Measurements from ENCODE around the gene ARHGAP6.

DNA sequence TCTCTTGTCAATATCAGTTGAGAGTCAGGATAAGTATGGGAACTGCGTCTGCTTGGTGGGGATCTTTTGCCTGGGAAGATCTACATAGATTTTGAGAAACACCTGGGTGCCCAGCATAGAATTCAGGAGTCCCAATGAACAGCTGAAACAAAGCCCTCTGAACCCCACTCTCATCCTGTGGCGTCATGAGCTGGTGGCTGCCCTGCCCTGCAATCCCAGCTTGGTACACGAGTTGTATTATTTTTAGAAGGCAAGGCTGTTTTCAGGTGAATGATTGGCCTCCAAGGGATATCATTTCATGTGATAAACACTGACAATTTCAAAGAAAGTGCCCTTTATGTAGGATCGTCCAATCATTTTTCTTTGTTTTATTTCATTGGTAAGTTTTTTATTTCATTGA lies 493.8 kb downstream of the ARHGAP6 start:
- TF ChIP-seq CTCF (conservative IDR thresholded peaks at IDR 0.05) (no peak), ZFX (IDR thresholded peaks at IDR 0.05) (no peak)

Data from C4-2B (cell line).